Amniotic epithelial cell (primary cell): ENCODE measurements around the gene PLPP3.

Experiments used
- DNase-seq: peaks from one replicate; pipeline ENCODE4 v3.0.0-alpha.2; 2010; ENCODE audit warnings: low read depth

Gene PLPP3

GRCh38 chr1:56575865-56576264, 3.5 kb downstream of the PLPP3 start:
- DNase-seq: no peak

GRCh38 chr1:56574794-56575193, 4.6 kb downstream of the PLPP3 start:
- no peak for DNase-seq

GRCh38 chr1:56573311-56573710, 6.1 kb downstream of the PLPP3 start:
- DNase-seq: no peak

- no peak for DNase-seq
Measured at GRCh38 chr1:56572334-56573050, 6.9 kb downstream of the PLPP3 start.

- no peak for DNase-seq
Measured at GRCh38 chr1:56571448-56571847, 7.9 kb downstream of the PLPP3 start.

- no peak for DNase-seq
Measured at GRCh38 chr1:56570924-56571372, 8.4 kb downstream of the PLPP3 start.

- no peak for DNase-seq
Measured at GRCh38 chr1:56569661-56570060, 9.7 kb downstream of the PLPP3 start.

GRCh38 chr1:56566994-56567393, 12.4 kb downstream of the PLPP3 start:
- DNase-seq: no peak

GRCh38 chr1:56566061-56566744, 13.2 kb downstream of the PLPP3 start:
- DNase-seq: no peak

GRCh38 chr1:56564615-56565014, 14.7 kb downstream of the PLPP3 start:
- no peak for DNase-seq

GRCh38 chr1:56563568-56563967, 15.8 kb downstream of the PLPP3 start:
- DNase-seq: no peak

GRCh38 chr1:56562891-56563452, 16.4 kb downstream of the PLPP3 start:
- DNase-seq: no peak

GRCh38 chr1:56561227-56562019, 17.9 kb downstream of the PLPP3 start:
- no peak for DNase-seq

GRCh38 chr1:56557746-56558145, 21.6 kb downstream of the PLPP3 start:
- no peak for DNase-seq

- DNase-seq: no peak
Measured at GRCh38 chr1:56555448-56555847, 23.9 kb downstream of the PLPP3 start.

GRCh38 chr1:56553046-56553445, 26.3 kb downstream of the PLPP3 start:
- DNase-seq: no peak

- DNase-seq: no peak
Measured at GRCh38 chr1:56552349-56552748, 27.0 kb downstream of the PLPP3 start.

- DNase-seq: no peak
Measured at GRCh38 chr1:56551691-56552090, 27.7 kb downstream of the PLPP3 start.

- DNase-seq: no peak
Measured at GRCh38 chr1:56550859-56551188, 28.5 kb downstream of the PLPP3 start.

GRCh38 chr1:56550138-56550858, 29.1 kb downstream of the PLPP3 start:
- DNase-seq: no peak

- no peak for DNase-seq
Measured at GRCh38 chr1:56548571-56548970, 30.8 kb downstream of the PLPP3 start.

GRCh38 chr1:56547977-56548376, 31.4 kb downstream of the PLPP3 start:
- no peak for DNase-seq
